GM19468 (cell line): ENCODE results near the gene CHL1.

ENCODE experiments used
- ATAC-seq: cut with Tn5 transposase; IDR thresholded peaks from one replicate; pipeline ENCODE4 v1.9.1; 2021; ENCODE audit warnings: mild to moderate bottlenecking, moderate library complexity, moderate number of reproducible peaks; ENCODE audit not compliant: unreplicated experiment; ENCODE audit errors: extremely low read depth

CHL1 gene

GRCh38 chr3:196311-197148 lies at the start of gene CHL1:
Gene CHL1, plus strand, starts transcription at chr3:196763. Its CDS starts 123,014 bp downstream, at chr3:319777.
- ATAC-seq, result no peak

- no peak for ATAC-seq
Measured at GRCh38 chr3:151614-152189, 44.9 kb upstream of the CHL1 start.

- ATAC-seq, result no peak
Measured at GRCh38 chr3:159974-160373, 36.6 kb upstream of the CHL1 start.

GRCh38 chr3:166071-166470 lies 30.5 kb upstream of the CHL1 start:
- ATAC-seq, result no peak

GRCh38 chr3:166799-167198 lies 29.8 kb upstream of the CHL1 start:
- ATAC-seq, result no peak

GRCh38 chr3:173886-174285 lies 22.7 kb upstream of the CHL1 start:
- peak; percentile 52 for ATAC-seq

- ATAC-seq, result no peak
Measured at GRCh38 chr3:184976-185375, 11.6 kb upstream of the CHL1 start.

- ATAC-seq, result peak; percentile 32
Measured at GRCh38 chr3:192215-192929, 4.2 kb upstream of the CHL1 start.

GRCh38 chr3:194001-194400 lies 2.6 kb upstream of the CHL1 start:
- no peak for ATAC-seq

- no peak for ATAC-seq
Measured at GRCh38 chr3:194421-194820, 2.1 kb upstream of the CHL1 start.

GRCh38 chr3:195666-196065 lies 897 bp upstream of the CHL1 start:
- no peak for ATAC-seq

- no peak for ATAC-seq
Measured at GRCh38 chr3:197149-197827, 725 bp downstream of the CHL1 start.

- ATAC-seq, result no peak
Measured at GRCh38 chr3:197828-198491, 1.4 kb downstream of the CHL1 start.

GRCh38 chr3:199835-200234 lies 3.3 kb downstream of the CHL1 start:
- no peak for ATAC-seq

GRCh38 chr3:200758-201325 lies 4.3 kb downstream of the CHL1 start:
- ATAC-seq, result no peak

- ATAC-seq, result no peak
Measured at GRCh38 chr3:204102-204501, 7.5 kb downstream of the CHL1 start.

GRCh38 chr3:207973-208372 lies 11.4 kb downstream of the CHL1 start:
- ATAC-seq, result no peak

GRCh38 chr3:210669-211068 lies 14.1 kb downstream of the CHL1 start:
- no peak for ATAC-seq

- ATAC-seq, result peak; percentile 71
Measured at GRCh38 chr3:212432-212831, 15.9 kb downstream of the CHL1 start.
